Stimulated activated CD8-positive, alpha-beta memory T cell treated with anti-CD3 and anti-CD28 coated beads, Interleukin-2, amount 100 ng/mL, for 48 hours (primary cell): ENCODE measurements around the gene MLLT10.
A peak's percentile ranks its signal among the peaks of the same experiment; 100 is the strongest.

ENCODE experiments used
- DNase-seq, 2 donors: peaks; one replicate each; pipeline ENCODE4 v3.0.0-alpha.2; 2020; ENCODE audit warnings: low read depth in 2 of 2

Gene MLLT10

DNA sequence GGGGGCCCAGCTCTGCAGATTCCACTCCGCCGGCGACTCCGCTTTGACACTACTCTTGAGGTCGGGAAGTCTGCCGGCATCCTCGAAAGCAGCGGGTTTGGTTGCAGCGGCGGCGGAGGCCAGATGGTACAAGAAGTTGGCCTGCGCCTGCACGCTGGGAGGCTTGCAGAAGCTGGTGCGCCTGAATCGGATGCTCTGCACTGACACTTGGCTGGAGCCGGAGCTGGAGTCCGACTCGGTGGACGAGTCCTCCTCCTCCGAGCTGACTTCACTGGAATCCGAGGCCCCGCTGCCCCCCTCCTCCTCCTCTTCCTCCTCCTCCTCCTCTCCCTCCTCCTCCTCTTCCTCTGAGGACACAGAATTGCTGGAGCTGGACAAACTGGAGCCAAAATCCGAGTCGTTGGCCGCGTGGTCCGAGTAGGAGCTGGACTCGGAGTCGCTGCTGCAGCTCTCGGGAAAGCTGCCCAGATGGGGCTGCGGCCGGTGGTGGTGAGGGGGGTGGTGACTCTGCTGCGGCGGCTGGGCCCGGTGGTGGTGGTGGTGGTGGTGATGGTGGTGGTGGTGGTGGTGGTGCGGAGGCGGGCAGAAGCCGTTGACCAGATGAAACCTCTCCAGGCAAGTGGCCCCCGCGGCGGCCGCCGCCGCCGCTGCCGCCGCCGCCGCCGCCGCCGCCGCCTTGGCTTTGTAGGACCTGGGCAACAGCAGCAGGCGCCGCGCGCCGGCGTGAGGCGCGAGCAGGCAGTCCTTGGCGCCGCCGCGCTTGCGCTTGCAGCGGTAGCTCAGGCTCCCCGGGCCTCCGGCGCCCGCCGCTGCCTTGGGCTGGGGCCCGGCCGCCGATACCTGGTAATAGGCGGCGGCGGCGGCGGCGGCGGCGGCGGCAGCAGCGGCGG is 17.5 kb upstream of the MLLT10 start:
- peak in 1 of 2 donors; percentile 37 for DNase-seq

DNA sequence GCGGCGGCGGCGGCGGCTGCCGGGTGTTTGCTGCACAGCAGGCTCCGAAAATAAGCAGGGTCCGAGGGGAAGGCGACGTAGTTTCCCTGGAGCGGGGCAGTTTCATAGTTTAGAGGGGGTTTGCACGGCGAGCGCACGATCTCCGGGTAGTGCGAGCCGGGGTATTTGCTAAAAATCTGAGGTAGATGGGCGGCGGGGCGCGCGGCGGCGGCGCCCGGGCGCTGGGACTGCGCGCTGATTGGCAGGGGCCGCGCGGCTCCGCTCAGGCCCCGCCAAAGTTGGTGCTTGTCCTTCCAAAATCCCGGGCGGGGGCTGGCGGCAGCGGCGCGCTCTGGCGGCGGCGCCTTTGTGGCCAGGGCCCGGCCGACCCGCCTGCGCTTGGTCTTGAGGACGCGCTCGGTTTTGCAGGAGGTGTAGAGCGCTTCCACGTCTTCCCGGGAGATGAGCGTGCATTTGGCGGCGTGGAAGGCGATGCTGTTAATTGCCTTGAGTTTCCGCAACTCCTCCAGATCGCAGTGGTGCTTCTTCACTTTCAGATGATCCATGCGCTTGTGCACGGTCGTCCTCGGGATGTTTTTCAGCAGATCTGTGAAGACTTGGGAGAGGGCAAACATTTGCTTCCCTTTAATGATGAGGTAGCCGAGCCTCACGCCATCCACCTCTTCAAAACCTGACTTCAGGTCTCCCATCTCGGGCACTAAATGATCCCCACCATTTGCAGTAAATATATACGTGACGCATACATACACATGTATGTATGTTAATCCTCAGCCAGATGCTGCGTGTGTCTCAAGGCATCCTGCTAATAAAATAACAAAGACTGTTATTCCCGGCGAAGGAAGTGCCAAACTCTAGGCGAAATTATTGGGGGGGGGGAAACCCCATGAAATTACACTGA is 16.6 kb upstream of the MLLT10 start:
- peak; percentile 28 to 30 for DNase-seq

DNA sequence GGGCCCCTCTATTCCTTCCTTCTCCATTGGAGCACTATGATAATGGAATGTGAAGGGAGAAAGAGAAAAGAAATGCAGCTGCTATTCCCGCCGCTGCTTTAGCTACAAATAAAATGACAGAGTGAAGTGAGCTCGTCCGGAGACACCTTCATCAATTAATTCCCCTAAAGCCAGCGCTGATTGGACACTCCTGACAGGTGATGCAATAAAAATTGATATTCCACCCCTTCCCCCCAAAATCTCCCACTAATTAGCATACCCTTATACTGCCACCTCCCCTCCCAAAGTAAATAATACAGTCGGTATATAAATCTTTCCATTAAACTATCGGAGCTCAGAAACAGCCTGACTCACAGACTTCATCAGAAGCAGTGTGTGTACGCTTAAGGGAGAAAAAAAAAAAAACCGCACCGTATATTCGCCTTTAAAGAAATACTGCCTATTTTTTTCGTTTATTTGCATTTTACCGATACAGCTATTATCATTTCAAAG is 15.8 kb upstream of the MLLT10 start:
- DNase-seq: no peak

DNA sequence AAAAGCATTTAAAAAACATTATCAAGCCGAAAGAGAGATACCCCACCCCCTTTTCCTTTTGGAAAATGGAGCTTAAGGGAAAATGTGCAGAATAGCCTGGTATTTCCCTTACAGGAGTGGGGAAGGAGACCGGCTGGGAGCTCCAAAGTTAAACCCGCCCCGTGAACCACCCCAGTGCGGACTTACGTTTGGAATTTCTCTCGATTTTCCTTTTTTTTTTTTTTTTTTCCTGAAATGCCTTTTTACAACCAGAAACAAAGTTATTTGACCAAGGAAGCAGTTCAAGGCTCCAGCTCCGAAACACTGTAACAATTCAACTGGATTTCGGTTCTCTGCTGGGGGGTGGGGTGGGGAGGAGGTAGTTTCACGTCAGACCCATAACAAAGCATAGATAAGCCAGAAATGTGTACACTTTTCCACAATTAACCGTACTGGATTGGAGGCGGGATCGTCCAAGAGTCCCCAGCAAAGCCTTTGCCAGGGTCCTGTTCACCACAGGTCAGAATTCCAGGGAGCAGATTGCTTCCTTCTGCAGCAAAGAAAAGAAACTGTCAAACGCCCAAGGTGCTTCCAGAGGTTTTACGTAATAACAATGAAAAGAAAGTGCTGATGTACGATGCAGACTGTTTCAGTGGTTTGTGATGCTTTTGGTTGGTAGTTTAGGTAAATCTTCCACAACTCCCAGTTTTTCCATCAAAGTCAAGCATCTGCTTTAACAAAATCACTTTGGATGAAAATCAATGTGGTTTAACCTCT is 15.2 kb upstream of the MLLT10 start:
- DNase-seq: no peak

DNA sequence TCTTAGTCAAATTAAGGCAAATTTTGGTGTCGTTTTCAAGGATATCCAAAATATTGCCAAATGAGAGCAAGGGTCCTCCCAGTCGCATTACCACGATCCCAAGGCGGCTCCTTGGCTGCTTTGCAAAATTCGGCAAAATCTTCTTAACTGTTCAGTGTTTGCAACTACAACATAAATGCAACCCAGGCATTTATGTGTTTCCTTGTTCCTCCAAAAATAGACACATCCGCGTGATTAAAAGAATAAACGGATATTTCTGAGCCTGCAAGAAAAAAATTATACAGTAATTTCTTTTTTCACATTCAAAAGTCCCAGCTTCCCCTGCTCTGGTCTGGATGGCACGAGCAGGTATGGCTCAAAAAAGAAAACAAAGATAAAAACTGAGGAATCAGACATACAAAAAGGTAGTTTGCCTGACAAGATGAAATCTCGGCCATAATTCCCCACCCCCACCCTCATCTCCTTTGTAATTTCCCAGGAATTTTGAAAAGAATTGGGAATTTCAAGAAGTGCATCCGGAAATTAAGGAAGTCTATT is 14.6 kb upstream of the MLLT10 start:
- DNase-seq: no peak

DNA sequence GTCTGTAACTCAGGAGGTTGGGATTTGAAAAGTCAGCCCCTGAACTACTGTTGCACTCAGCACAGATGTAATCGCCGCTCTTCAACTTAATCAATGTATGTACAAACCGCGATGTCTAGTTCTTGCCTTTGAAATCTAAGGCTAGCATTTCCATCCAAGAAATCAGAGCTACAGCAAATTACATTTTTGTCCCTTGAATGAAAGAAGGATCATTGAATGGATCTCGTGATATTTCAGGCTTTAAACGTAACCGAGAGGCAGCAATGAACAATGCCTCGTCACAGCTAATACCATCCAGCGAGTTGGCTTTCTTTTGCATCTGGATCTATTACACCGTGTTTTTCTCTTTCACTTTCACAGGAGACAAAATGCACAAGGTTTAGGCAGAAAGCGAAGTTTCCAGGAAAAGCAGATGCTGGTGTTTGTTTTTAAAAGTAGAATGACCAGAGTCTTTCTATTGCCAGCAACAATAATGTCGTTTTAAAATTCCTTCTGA is 14.0 kb upstream of the MLLT10 start:
- no peak for DNase-seq

DNA sequence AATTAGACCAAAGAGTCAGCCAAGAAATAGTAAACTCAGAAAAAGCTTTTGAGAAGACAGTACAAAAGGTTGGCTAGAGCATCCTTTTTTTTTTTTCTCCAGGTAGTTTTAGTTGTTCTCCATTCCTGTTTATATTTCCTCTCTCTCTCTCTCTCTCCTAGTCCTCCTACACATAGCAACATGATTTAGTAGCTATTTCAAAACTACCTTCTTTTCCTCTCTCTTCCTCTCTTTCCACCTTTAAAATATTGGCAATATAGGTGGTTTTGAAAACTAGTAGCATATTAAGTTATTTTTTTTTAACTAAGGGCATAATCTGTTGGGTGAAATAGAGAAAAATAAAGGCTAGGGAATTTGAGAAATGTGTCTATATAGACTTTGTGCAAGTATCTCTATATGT is 13.5 kb upstream of the MLLT10 start:
- no peak for DNase-seq

DNA sequence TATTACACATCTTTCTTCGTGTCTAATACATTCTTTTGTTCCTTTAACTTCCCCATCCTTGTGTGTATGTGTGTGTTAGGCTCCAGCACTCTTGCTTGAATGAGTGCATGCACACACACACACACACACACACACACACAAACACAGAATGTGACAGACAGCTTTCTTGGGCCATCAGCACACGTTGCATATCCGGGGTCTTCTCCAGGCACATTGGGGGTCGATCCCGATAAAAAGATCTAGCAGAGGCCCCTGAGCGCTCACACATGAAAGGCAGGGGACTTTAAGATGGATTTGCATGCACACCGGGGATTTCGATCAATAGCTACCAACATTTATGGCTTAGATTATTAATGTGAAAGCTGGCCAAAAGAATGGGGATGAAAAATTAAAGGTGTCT is 13.1 kb upstream of the MLLT10 start:
- DNase-seq: no peak

DNA sequence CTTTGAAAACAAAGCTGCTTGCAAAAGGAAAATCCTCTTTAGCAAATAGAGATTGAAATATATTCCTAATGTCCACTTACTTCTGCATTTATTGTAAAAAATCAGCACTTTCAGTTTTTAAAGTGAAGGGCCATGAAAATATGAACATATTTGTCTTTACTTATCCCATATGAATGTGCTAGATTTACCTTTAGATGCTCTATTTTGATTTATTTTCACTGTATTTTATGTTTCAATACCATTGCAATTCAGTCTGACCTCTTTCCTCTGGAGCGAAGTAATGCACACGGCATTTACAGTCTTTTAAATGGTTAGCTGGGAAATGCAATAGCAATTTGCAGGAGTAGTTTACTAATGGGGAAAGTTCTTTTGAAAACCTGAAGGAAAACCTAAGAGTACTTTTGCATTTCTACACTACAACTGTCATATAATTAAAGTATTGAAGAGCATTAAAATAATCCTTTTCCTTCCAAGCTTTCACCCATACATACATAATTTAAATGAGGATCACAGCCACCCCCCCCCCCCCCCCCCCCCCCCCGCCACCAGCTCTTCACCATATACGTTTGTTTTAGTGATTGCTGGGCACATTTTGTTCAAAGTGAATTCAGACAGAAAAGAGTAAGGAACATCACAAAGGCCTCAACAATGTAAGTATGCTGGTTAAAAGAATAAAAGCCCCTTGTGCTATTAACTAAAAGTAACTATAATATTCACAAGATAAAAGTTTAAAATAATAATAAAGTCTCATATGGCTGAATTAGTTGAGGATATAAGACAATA is 12.1 kb upstream of the MLLT10 start:
- DNase-seq: no peak

DNA sequence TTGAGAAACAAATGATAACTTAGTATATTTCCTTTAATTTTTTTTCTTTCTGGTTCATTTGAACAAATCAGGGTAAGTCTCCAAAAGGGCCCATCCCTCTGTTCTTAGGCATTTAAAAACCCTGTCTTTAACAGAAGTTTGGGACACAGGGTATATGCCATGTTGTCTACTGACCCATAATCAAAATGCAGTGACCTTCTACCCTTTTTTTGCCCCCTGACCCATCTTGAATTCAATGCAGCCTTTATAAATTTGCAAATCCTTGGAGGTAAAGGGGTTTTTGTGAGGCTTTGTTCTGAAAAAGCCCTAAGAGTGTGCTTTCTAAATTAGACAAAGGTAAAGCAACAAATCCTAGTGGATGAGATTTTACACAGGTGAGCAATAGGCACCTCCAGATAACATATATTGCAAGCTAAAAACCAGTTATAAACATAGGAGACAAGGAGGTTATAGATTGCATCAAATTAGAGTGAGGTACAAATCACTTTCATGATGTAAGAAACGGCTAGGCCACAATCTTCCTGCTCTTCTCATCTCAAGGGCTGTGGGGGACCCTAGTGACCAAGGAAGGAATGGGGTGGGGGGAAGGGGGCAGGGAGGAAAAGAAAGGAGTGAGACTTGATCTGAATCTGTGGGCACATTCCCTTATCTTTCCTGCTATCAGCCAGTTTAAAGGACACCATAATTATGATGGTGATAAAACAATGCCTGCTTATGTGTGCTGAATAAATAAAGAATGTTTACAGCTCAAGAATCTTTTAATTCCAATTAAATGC is 11.2 kb upstream of the MLLT10 start:
- DNase-seq: no peak

DNA sequence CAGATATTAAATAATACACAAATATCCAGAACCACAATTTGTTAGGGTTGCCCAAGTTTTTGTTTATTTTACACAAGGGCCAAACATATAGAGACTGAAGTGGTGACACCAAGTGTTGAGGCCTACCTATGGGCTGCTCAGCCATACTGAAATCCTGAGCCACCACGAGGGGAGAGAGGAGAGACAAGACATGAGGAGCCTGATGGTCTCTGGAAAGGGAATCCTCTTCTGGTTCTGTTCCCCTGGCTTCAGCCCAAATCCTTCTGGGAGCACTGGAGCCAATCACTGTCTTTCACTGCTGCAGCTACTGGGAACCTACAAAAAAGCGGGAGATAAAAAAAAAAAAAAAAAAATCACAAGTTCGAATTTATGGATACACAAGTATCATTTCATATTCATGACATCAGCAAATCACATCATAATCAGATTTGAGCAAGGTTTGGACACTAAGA is 10.4 kb upstream of the MLLT10 start:
- no peak for DNase-seq

DNA sequence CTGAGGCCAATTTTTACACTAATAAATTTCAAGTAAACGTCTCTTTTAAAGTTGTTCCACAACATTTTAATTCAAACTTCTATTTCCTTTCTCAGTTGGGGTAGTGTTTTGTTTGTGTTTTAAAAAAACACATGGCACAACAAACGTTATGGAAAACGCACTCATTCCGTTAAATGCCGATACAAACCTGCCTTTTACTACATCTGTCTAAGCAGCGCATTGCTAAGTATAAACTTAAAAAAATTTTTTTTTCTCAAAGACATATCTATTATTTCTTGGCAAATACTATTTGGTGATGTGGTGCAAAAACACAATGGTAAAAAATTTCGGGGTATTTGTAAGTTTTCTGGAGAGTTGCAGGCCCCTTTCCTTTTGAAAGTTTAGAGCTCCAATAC is 9.9 kb upstream of the MLLT10 start:
- DNase-seq: no peak

DNA sequence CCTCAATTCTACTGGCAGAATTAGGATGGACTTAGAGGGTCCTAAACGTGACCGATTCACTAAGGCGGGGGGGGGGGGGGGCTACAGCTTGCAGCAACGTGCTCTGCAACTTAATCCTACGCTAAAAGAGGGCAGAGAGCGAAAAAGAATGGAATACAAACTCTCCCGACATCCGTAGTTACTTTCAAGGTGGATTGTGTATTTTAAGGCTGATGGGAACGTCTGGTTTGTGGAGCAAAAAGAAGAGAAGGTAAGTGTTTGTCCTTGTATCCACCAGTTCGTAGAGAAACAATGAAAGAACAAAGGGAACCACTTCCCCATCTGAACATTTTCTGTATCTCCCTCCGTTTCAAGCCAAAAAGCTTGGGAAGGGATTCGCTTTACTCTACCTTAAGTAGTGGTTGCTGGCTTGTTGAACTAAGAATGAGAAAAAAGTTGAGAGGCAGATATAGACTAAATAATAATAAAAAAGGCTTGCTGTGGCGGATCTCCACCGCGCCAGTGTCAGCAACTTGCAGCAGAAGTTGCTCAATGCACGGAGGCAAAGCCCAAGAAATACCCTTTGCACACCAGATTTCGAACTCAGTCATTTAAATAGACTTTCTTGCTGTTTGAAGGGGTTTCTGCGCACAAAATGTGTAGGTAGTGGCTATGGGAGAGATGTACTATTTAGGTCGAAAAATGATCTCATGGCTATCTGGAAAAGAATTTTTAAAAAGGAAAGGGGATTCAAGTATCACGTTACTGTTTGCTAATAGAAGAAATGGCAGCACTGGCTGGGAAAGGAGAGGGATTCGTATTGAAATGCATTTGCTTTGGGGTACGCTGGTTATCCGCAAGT is 9.3 kb upstream of the MLLT10 start:
- DNase-seq: no peak

DNA sequence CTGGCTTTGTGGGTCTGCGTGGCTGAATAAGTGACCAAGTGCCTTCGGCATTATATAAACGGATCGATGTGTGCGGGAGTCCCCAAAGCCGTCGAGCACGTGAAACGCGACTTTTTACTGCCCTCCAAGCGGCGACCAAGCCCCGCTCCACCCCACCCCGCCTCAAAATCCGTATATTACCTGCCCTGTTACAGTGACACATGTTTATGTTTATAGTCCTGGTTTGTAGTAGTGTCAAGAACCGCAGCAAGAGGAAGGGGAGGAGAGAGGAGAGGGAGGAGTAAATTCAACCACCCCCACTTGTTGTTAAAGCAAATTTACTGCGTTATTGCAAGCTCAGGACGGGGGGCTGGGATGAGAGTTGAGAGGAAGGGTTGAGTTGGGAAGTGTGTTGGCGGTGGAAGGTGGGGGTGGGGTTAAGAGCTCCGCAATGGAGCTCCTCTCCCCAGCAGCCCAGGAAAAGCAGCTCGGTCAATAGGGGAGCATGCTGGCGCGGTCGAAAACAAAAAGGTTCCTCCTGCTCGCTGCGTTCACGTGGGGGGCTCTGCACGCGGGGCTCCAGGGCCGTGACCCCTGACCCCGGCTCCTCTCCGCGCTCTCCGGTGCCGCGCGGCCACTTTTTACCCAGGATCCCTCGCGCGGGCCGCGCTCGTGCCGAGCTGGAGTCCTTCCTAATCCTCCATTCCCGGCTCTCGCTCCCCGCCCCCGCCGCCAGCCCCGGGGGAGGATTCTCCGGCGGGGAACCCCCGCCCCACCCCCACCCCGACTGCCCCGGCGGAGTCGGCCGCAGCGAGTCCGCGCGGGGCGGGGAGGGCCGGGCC is 8.5 kb upstream of the MLLT10 start, which contains the start of gene SKIDA1:
Gene SKIDA1, minus strand, starts transcription at position 316 of the 821 bp plus-strand sequence. CDS start 7,860 bp downstream, outside the sequence.
- peak; percentile 46 to 55 for DNase-seq

DNA sequence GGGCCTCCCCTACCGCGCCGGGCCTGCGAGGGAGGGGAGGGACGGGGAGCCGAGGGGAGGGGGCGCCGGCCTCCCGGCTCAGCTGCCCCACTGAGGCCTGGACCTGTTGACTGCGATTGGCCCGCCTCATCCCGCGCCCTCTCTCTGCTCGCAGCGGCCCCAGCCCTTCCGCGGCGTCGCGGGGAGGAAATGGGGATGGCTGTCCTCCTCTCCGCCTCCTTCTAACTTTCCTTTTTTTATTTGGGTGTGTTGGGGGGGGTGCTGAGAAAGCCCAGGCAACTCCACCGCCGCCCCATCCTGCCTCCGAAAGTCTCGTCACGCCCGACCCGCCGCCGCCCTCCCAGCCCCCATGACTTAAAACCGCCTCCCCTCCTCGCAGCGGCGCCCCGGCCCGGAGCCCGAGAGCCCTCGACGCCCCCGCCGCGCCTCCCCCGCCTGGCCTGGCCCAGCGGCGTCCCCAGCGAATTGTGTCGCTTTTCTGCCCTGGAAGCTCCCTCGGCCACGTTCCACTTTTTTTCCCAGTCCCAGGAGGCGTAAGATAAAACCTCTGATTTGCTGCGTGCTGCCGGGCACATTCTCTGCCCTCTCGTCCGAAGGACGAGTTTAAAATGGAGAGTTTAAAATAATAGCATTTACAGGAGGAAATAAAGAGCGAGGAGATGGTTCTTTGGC is 7.7 kb upstream of the MLLT10 start:
- DNase-seq: peak; percentile 39 to 48

DNA sequence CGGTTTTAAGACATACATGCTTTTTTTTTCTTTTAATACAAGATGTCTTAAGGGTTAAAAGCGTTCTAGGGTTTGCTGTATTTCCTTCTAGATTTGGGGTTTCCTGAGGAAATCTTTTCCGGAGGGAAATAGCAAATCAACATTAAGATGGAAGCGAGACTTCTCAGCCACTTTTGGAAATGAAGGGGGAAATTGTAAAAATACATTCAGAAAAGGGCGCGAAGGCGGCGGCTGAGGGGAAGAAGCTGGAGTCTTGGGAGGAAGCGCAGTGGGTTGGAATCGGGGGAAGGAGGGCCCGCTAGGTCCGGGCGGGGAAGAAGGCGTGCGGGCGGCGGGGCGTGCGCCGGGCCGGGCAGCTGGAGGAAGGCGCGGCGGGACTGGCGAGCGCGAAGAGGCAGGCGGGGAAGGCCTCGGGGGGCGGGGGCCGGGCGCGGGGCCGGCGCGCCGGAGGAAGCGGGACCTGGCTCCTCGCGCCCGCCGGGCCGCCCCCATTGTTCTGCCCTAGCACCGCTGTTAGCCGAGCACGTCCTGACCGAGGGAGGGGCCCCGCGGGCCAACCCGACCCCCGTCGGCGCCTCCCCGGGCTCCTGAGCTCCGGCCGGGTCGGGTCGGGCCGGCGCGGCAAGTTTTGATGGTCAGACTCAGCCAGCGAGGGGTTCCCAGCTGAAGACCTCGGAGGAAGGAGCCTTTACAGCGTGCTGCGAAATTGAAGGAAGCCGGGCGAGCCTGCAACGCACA is 7.0 kb upstream of the MLLT10 start:
- peak; percentile 28 to 30 for DNase-seq
